Neural cell (in vitro differentiated cells): ENCODE results near the gene NFKBIA. TPM values are rescaled to one million over a fixed set of nuclear protein-coding genes. Genes with fewer than 3 reads are reported as not detected.

ENCODE experiments used
- H2AFZ ChIP-seq: fragments of 200-600, 300-800 bp; sonication (generic), shearing (Covaris generic); 2 replicates; pipeline ENCODE4 v1.6.0; 2014; ENCODE audit warnings: low read depth, mild to moderate bottlenecking, antibody characterized with exemption, low read length, moderate library complexity
- H3F3A ChIP-seq: fragments of 200-600 bp; shearing (Covaris generic); 2 replicates; pipeline ENCODE4 v1.6.1; 2016; ENCODE audit warnings: mild to moderate bottlenecking, moderate library complexity, mixed read lengths, antibody characterized with exemption, low read length; ENCODE audit not compliant: insufficient read depth, poor library complexity, severe bottlenecking
- H3K27ac ChIP-seq: fragments of 200-600, 300-800 bp; sonication (generic), shearing (Covaris generic); 2 replicates; pipeline ENCODE4 v1.5.1; 2014; ENCODE audit warnings: mild to moderate bottlenecking, low read length, moderate library complexity
- H3K27me3 ChIP-seq: fragments of 300-800, 200-600 bp; sonication (generic), shearing (Covaris generic); 2 replicates; pipeline ENCODE4 v1.6.0; 2014; ENCODE audit warnings: mild to moderate bottlenecking, low read depth, low read length, moderate library complexity; ENCODE audit not compliant: insufficient read depth
- H3K36me3 ChIP-seq: fragments of 300-800, 200-600 bp; sonication (generic), shearing (Covaris generic); 2 replicates; pipeline ENCODE4 v1.5.1; 2014; ENCODE audit warnings: mild to moderate bottlenecking, antibody characterized with exemption, low read length, moderate library complexity; ENCODE audit not compliant: insufficient read depth
- H3K4me2 ChIP-seq: fragments of 300-800, 200-600 bp; sonication (generic), shearing (Covaris generic); 2 replicates; pipeline ENCODE4 v1.6.0; 2014; ENCODE audit warnings: mild to moderate bottlenecking, low read length
- H3K4me3 ChIP-seq: fragments of 300-800, 200-600 bp; sonication (generic), shearing (Covaris generic); 2 replicates; pipeline ENCODE4 v1.5.1; 2014; ENCODE audit warnings: mild to moderate bottlenecking, low read length, moderate library complexity
- H3K79me2 ChIP-seq: fragments of 200-600 bp; shearing (Covaris generic); replicated peaks from 2 replicates; pipeline ENCODE4 v1.6.0; 2014; ENCODE audit warnings: mild to moderate bottlenecking, low read length, moderate library complexity; ENCODE audit not compliant: insufficient read depth
- H3K9ac ChIP-seq: fragments of 300-800, 200-600 bp; sonication (generic), shearing (Covaris generic); 2 replicates; pipeline ENCODE4 v1.6.1; 2016; ENCODE audit warnings: mild to moderate bottlenecking, low read length, mixed read lengths
- H3K9me2 ChIP-seq: fragments of 200-600 bp; shearing (Covaris generic); 2 replicates; pipeline ENCODE4 v1.6.1; 2016; ENCODE audit warnings: mild to moderate bottlenecking, low read length, mixed read lengths; ENCODE audit not compliant: insufficient read depth
- H3K9me3 ChIP-seq: fragments of 200-600, 300-800 bp; sonication (generic), shearing (Covaris generic); 2 replicates; pipeline ENCODE4 v1.6.1; 2016; ENCODE audit warnings: mild to moderate bottlenecking, mixed run types, low read length, moderate library complexity, mixed read lengths
- H4K20me1 ChIP-seq: fragments of 200-600 bp; shearing (Covaris generic); 2 replicates; pipeline ENCODE4 v1.6.1; 2016; ENCODE audit warnings: mild to moderate bottlenecking, mixed run types; ENCODE audit not compliant: insufficient read depth
- CTCF ChIP-seq: fragments of 450-650 bp; IDR thresholded peaks from 2 replicates; pipeline ENCODE4 v1.5.1; 2014; ENCODE audit warnings: antibody characterized with exemption, mild to moderate bottlenecking, moderate library complexity; ENCODE audit not compliant: poor library complexity, severe bottlenecking
- EP300 ChIP-seq: fragments of 450-650 bp; conservative IDR thresholded peaks from 2 replicates; pipeline ENCODE4 v1.6.1; 2014; ENCODE audit warnings: antibody characterized with exemption, mild to moderate bottlenecking, moderate library complexity; ENCODE audit not compliant: poor library complexity, severe bottlenecking
- EZH2 ChIP-seq: fragments of 200-600, 300-800 bp; shearing (Covaris generic), sonication (generic); IDR thresholded peaks from 2 replicates; pipeline ENCODE4 v1.6.1; 2014; ENCODE audit warnings: antibody characterized with exemption, low read length, borderline replicate concordance, mild to moderate bottlenecking; ENCODE audit not compliant: insufficient read depth, poor library complexity, severe bottlenecking
- MXI1 ChIP-seq: fragments of 450-650 bp; conservative IDR thresholded peaks from 2 replicates; pipeline ENCODE4 v1.6.1; 2014; ENCODE audit warnings: antibody characterized with exemption, mild to moderate bottlenecking; ENCODE audit not compliant: poor library complexity, severe bottlenecking
- POLR2AphosphoS5 ChIP-seq: IDR thresholded peaks from 2 replicates; pipeline ENCODE4 v1.6.1; 2012
- RAD21 ChIP-seq: fragments of 450-650 bp; conservative IDR thresholded peaks from 2 replicates; pipeline ENCODE4 v1.6.1; 2014; ENCODE audit warnings: antibody characterized with exemption, mild to moderate bottlenecking, moderate library complexity
- REST ChIP-seq: IDR thresholded peaks from 2 replicates; pipeline ENCODE4 v1.6.1; 2012; ENCODE audit warnings: borderline replicate concordance
- SMC3 ChIP-seq: fragments of 450-650 bp; conservative IDR thresholded peaks from 2 replicates; pipeline ENCODE4 v1.6.1; 2014; ENCODE audit warnings: antibody characterized with exemption, mild to moderate bottlenecking, moderate library complexity; ENCODE audit not compliant: poor library complexity
- TAF1 ChIP-seq: IDR thresholded peaks from 2 replicates; pipeline ENCODE4 v1.6.1; 2012; ENCODE audit warnings: low read depth
- polyA plus RNA-seq: library from polyadenylated mRNA; depleted of rRNA; stranded (reverse); fragments of >200 nt; gene quantifications from 2 replicates; pipeline ENCODE4 v1.2.3, GENCODE V29; 2014

Gene NFKBIA
- polyA plus RNA-seq, 1 donor from 2014 or later, result 48.8 TPM

GRCh38 chr14:35387219-35387618 lies 17.3 kb downstream of the NFKBIA start:
- Histone ChIP-seq H3K27me3 (no peaks in the 10 kb centered on the region), H3K4me3 (no peak overlapping the region), H3F3A (no peaks in the 10 kb centered on the region), H3K9me3 (no peaks in the 10 kb centered on the region), H3K9ac (no peak overlapping the region), H3K79me2 (no peaks in the 10 kb centered on the region), H3K4me2 (no peak overlapping the region), H3K9me2 (no peaks in the 10 kb centered on the region), H4K20me1 (no peaks in the 10 kb centered on the region), H3K36me3 (no peaks in the 10 kb centered on the region), H2AFZ (no peak overlapping the region), H3K27ac (no peak overlapping the region)
- no peak for TF ChIP-seq SMC3

- Histone ChIP-seq H3K9ac (no peak overlapping the region), H3K79me2 (no peaks in the 10 kb centered on the region), H3F3A (no peaks in the 10 kb centered on the region), H3K9me3 (no peaks in the 10 kb centered on the region), H3K4me2 (no peak overlapping the region), H3K27ac (no peak overlapping the region), H3K4me3 (no peak overlapping the region), H2AFZ (no peak overlapping the region), H4K20me1 (no peaks in the 10 kb centered on the region), H3K9me2 (no peaks in the 10 kb centered on the region), H3K36me3 (no peaks in the 10 kb centered on the region), H3K27me3 (no peaks in the 10 kb centered on the region)
- TF ChIP-seq POLR2AphosphoS5 (no peak), SMC3 (no peak), EZH2 (no peak), EP300 (no peak), RAD21 (no peak), MXI1 (no peak), CTCF (no peak), TAF1 (no peak), REST (no peak)
Observed at GRCh38 chr14:35386673-35387125, 17.9 kb downstream of the NFKBIA start.
